Vagina (tissue), 2 donors: ENCODE results near the gene ACTRT2. TPM values are rescaled to one million over a fixed set of nuclear protein-coding genes. Genes with fewer than 3 reads are reported as not detected.

ENCODE experiments used
- DNase-seq, 2 donors: peaks; one replicate each; pipeline ENCODE4 v3.0.0-alpha.2; 2017; ENCODE audit errors: extremely low spot score in 2 of 2
- H3K27ac ChIP-seq: fragments of 200-600 bp; sonication (generic); one replicate; pipeline ENCODE4 v1.5.1; 2019
- H3K27me3 ChIP-seq: fragments of 200-600 bp; sonication (generic); one replicate; pipeline ENCODE4 v1.5.1; 2019
- H3K36me3 ChIP-seq, 2 donors: fragments of 200-600 bp; sonication (generic); one replicate each; pipeline ENCODE4 v1.5.1; 2017 to 2019
- H3K4me1 ChIP-seq: fragments of 200-600 bp; sonication (generic); one replicate; pipeline ENCODE4 v1.5.1; 2019
- H3K4me3 ChIP-seq, 2 donors: fragments of 200-600 bp; sonication (generic); 1 replicate in 1 of 2; 2 replicates in 1 of 2; pipeline ENCODE4 v1.5.1; 2016 to 2019
- H3K9me3 ChIP-seq: fragments of 200-600 bp; sonication (generic); one replicate; pipeline ENCODE4 v1.5.1; 2019
- POLR2A ChIP-seq, 2 donors: fragments of 450-650 bp; IDR thresholded peaks; one replicate each; pipeline ENCODE4 v1.6.1; 2017; ENCODE audit warnings: antibody characterized with exemption in 2 of 2, mild to moderate bottlenecking in 2 of 2, moderate library complexity in 2 of 2
- POLR2AphosphoS5 ChIP-seq, 2 donors: sonication (generic); formaldehyde crosslinking; IDR thresholded peaks; one replicate each; pipeline ENCODE4 v1.9.0; 2017; ENCODE audit warnings: antibody characterized with exemption in 2 of 2, mild to moderate bottlenecking in 2 of 2, low read depth in 1 of 2; ENCODE audit not compliant: insufficient read depth in 1 of 2
- intact Hi-C: fragments of 100-400 bp; cut with DNase I; formaldehyde crosslinking; loops from one replicate; pipeline ENCODE4 v1.15.1; 2023
- total RNA-seq: library from RNA; depleted of rRNA; stranded (reverse); fragments of >200 nt; gene quantifications from one replicate; pipeline ENCODE4 v1.2.3, GENCODE V29; 2016
- TF ChIP-seq, protein P1 (sequence below), 3 experiments: fragments of 450-650 bp in 2 of 3; fragments of 200-600 bp in 1 of 3; sonication (generic) in 1 of 3; IDR thresholded peaks; one replicate each; pipeline ENCODE4 v1.5.1; 2017 to 2019; ENCODE audit warnings: antibody characterized with exemption in 3 of 3, mild to moderate bottlenecking in 2 of 3, moderate library complexity in 2 of 3

Gene ACTRT2
- total RNA-seq, 1 donor from 2014 or later: not detected

GRCh38 chr1:2991753-2992495 lies 29.3 kb upstream of the ACTRT2 start:
- Histone ChIP-seq H3K27me3 (no peaks in the 10 kb centered on the region), H3K27ac (no peak overlapping the region), H3K4me1 (no peaks in the 10 kb centered on the region), H3K36me3 (no peaks in the 10 kb centered on the region), H3K4me3 (no peak overlapping the region), H3K9me3 (peaks cover 6% of the 10 kb centered on the region)
- TF ChIP-seq POLR2AphosphoS5 (IDR thresholded peaks at IDR 0.05; ENCODE audit: insufficient read depth in 1 of 2, low read depth in 1 of 2): no peak
- TF ChIP-seq, protein P1, sequence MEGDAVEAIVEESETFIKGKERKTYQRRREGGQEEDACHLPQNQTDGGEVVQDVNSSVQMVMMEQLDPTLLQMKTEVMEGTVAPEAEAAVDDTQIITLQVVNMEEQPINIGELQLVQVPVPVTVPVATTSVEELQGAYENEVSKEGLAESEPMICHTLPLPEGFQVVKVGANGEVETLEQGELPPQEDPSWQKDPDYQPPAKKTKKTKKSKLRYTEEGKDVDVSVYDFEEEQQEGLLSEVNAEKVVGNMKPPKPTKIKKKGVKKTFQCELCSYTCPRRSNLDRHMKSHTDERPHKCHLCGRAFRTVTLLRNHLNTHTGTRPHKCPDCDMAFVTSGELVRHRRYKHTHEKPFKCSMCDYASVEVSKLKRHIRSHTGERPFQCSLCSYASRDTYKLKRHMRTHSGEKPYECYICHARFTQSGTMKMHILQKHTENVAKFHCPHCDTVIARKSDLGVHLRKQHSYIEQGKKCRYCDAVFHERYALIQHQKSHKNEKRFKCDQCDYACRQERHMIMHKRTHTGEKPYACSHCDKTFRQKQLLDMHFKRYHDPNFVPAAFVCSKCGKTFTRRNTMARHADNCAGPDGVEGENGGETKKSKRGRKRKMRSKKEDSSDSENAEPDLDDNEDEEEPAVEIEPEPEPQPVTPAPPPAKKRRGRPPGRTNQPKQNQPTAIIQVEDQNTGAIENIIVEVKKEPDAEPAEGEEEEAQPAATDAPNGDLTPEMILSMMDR (IDR thresholded peaks at IDR 0.05): no peak
- no peak for TF ChIP-seq POLR2A (IDR thresholded peaks at IDR 0.05)
- intact Hi-C loops: no loop called here
- no peak for DNase-seq

GRCh38 chr1:2998503-2999100 lies 22.7 kb upstream of the ACTRT2 start:
- no peak for DNase-seq
- intact Hi-C loops: no loop called here
- H3K27me3 ChIP-seq: no peaks in the 10 kb centered on the region
- peaks cover 6% of the 10 kb centered on the region for H3K9me3 ChIP-seq
- H3K36me3 ChIP-seq: no peaks in the 10 kb centered on the region
- TF ChIP-seq, protein P1 (IDR thresholded peaks at IDR 0.05): no peak
- TF ChIP-seq POLR2A (IDR thresholded peaks at IDR 0.05): no peak
- no peak for TF ChIP-seq POLR2AphosphoS5 (IDR thresholded peaks at IDR 0.05; ENCODE audit: insufficient read depth in 1 of 2, low read depth in 1 of 2)
- no peaks in the 10 kb centered on the region for H3K4me1 ChIP-seq
- no peak overlapping the region for H3K4me3 ChIP-seq
- H3K27ac ChIP-seq: no peak overlapping the region

DNA sequence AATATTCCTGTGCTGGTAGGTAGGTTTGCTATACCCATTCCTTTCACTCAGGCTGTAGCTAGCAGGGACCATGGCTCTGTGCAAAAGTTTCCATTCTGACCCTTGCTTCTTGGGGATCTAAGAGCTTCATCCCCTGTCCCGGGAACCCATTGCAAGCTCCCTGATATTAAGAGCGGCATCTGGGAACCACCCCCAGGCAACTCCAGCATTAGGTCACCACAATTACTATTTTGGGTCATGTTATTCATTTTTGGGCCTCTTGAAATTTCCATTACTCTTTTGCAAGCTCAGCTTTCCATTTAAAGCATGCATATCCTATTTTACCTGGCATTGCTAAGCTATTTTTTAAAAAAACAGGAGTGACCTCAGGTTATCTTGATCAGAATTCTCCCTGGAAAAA lies 22.1 kb upstream of the ACTRT2 start:
- intact Hi-C loops: no loop called here
- no peak for DNase-seq

GRCh38 chr1:2999571-2999970 lies 21.7 kb upstream of the ACTRT2 start:
- TF ChIP-seq, protein P1 (IDR thresholded peaks at IDR 0.05): no peak
- TF ChIP-seq POLR2A (IDR thresholded peaks at IDR 0.05): no peak
- no peak for TF ChIP-seq POLR2AphosphoS5 (IDR thresholded peaks at IDR 0.05; ENCODE audit: insufficient read depth in 1 of 2, low read depth in 1 of 2)
- intact Hi-C loops: no loop called here
- no peaks in the 10 kb centered on the region for H3K4me1 ChIP-seq
- H3K4me3 ChIP-seq: no peak overlapping the region
- H3K27ac ChIP-seq: no peak overlapping the region
- no peaks in the 10 kb centered on the region for H3K27me3 ChIP-seq
- H3K9me3 ChIP-seq: peaks cover 2% of the 10 kb centered on the region
- H3K36me3 ChIP-seq: no peaks in the 10 kb centered on the region
- no peak for DNase-seq

More for the DNA sequence above, 22.1 kb upstream of the ACTRT2 start:
- Histone ChIP-seq H3K27me3 (no peaks in the 10 kb centered on the region), H3K4me3 (no peak overlapping the region), H3K36me3 (no peaks in the 10 kb centered on the region), H3K4me1 (no peaks in the 10 kb centered on the region), H3K9me3 (peaks cover 6% of the 10 kb centered on the region), H3K27ac (no peak overlapping the region)
- TF ChIP-seq POLR2A (IDR thresholded peaks at IDR 0.05) (no peak), POLR2AphosphoS5 (IDR thresholded peaks at IDR 0.05; ENCODE audit: insufficient read depth in 1 of 2, low read depth in 1 of 2) (no peak)
- TF ChIP-seq, protein P1 (IDR thresholded peaks at IDR 0.05): no peak

DNA sequence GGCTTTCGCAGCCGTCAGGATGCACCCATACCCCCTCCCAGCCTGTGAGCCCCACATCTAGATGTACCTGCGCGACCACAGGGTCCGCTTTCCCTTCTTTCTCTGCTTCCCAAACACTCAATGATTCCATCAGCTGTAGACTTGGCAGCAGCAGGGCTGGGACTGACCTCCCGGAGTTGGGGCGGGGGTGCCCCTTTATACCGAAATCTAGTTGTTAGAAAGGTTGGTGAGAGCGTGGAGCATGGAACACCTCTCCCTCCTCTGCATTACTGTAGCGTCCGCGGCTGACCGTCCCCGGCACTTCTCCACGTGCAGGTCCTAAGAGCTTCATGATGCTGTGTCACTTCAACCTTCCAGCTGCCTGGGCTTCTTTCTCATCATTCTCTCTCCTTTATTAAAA lies 21.1 kb upstream of the ACTRT2 start:
- Histone ChIP-seq H3K27me3 (no peaks in the 10 kb centered on the region), H3K4me3 (no peak overlapping the region), H3K4me1 (no peaks in the 10 kb centered on the region), H3K27ac (no peak overlapping the region), H3K36me3 (no peaks in the 10 kb centered on the region), H3K9me3 (no peaks in the 10 kb centered on the region)
- no peak for DNase-seq
- intact Hi-C loops: no loop called here
- no peak for TF ChIP-seq POLR2AphosphoS5 (IDR thresholded peaks at IDR 0.05; ENCODE audit: insufficient read depth in 1 of 2, low read depth in 1 of 2)
- no peak for TF ChIP-seq POLR2A (IDR thresholded peaks at IDR 0.05)
- TF ChIP-seq, protein P1 (IDR thresholded peaks at IDR 0.05): no peak
